ENCODE results near the gene S100PBP. TPM values are rescaled to one million over a fixed set of nuclear protein-coding genes. Genes with fewer than 3 reads are reported as not detected.

The S100PBP gene
- total and polyA plus RNA-seq, 2 of the 13 experiments (the other 11 are each of a cell fraction or from before 2014, with no cell fraction given) = 20.4 to 26.1 TPM

DNA sequence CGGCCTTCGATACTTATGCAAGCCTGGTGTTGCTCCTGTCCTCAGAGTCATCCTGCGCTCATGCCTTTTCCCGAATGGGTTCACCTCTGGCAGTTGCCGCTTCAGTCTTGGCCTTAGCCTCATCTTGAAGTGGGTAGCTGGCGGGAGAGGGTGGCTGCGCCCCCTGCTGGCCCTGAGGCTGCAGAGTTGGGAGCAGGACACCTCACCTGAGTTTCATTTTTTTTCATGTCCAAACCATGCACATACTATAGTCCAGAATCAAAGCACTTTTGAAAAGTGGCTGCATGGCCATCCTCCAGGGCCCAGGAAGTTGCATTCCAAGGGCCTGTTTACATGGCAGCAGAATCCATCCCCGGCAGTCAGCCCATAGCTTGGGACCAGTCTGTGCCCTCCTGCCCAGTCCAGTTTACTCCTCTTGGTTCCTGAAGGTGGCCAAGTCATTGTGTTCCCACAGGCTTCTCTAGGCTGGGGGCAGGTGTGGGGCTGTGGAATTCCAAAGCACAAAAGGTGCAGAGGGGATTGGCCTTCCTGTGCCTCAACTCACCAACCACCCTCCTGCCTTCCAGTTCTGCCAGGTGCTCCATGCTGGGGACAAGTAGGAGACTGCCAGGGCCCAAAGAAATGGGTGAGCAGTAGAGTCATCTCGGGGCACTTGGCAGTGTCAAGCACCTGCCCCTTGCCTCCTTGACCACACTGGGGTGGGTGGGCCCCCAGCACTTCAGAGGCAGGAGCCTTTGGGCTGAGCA is 44.3 kb upstream of the S100PBP start (continued):
- no peak for TF ChIP-seq MED13 (CRISPR knock-in tag; IDR thresholded peaks at IDR 0.05)
- peak; percentile 93 for TF ChIP-seq RAD21 (CRISPR knock-in tag; IDR thresholded peaks at IDR 0.05)
- TF ChIP-seq, protein P1, sequence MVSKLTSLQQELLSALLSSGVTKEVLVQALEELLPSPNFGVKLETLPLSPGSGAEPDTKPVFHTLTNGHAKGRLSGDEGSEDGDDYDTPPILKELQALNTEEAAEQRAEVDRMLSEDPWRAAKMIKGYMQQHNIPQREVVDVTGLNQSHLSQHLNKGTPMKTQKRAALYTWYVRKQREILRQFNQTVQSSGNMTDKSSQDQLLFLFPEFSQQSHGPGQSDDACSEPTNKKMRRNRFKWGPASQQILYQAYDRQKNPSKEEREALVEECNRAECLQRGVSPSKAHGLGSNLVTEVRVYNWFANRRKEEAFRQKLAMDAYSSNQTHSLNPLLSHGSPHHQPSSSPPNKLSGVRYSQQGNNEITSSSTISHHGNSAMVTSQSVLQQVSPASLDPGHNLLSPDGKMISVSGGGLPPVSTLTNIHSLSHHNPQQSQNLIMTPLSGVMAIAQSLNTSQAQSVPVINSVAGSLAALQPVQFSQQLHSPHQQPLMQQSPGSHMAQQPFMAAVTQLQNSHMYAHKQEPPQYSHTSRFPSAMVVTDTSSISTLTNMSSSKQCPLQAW (CRISPR knock-in tag; IDR thresholded peaks at IDR 0.05) = 0 out of 2 replicates have a peak, but pooled peaks have one; percentile 6
- TF ChIP-seq, protein P2, sequence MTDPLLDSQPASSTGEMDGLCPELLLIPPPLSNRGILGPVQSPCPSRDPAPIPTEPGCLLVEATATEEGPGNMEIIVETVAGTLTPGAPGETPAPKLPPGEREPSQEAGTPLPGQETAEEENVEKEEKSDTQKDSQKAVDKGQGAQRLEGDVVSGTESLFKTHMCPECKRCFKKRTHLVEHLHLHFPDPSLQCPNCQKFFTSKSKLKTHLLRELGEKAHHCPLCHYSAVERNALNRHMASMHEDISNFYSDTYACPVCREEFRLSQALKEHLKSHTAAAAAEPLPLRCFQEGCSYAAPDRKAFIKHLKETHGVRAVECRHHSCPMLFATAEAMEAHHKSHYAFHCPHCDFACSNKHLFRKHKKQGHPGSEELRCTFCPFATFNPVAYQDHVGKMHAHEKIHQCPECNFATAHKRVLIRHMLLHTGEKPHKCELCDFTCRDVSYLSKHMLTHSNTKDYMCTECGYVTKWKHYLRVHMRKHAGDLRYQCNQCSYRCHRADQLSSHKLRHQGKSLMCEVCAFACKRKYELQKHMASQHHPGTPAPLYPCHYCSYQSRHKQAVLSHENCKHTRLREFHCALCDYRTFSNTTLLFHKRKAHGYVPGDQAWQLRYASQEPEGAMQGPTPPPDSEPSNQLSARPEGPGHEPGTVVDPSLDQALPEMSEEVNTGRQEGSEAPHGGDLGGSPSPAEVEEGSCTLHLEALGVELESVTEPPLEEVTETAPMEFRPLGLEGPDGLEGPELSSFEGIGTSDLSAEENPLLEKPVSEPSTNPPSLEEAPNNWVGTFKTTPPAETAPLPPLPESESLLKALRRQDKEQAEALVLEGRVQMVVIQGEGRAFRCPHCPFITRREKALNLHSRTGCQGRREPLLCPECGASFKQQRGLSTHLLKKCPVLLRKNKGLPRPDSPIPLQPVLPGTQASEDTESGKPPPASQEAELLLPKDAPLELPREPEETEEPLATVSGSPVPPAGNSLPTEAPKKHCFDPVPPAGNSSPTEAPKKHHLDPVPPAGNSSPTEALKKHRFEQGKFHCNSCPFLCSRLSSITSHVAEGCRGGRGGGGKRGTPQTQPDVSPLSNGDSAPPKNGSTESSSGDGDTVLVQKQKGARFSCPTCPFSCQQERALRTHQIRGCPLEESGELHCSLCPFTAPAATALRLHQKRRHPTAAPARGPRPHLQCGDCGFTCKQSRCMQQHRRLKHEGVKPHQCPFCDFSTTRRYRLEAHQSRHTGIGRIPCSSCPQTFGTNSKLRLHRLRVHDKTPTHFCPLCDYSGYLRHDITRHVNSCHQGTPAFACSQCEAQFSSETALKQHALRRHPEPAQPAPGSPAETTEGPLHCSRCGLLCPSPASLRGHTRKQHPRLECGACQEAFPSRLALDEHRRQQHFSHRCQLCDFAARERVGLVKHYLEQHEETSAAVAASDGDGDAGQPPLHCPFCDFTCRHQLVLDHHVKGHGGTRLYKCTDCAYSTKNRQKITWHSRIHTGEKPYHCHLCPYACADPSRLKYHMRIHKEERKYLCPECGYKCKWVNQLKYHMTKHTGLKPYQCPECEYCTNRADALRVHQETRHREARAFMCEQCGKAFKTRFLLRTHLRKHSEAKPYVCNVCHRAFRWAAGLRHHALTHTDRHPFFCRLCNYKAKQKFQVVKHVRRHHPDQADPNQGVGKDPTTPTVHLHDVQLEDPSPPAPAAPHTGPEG (CRISPR knock-in tag; IDR thresholded peaks at IDR 0.05) = no peak
- no peak for TF ChIP-seq FOXK1 (CRISPR knock-in tag; IDR thresholded peaks at IDR 0.05; ENCODE audit: borderline replicate concordance, low read depth)
- TF ChIP-seq, protein P3, sequence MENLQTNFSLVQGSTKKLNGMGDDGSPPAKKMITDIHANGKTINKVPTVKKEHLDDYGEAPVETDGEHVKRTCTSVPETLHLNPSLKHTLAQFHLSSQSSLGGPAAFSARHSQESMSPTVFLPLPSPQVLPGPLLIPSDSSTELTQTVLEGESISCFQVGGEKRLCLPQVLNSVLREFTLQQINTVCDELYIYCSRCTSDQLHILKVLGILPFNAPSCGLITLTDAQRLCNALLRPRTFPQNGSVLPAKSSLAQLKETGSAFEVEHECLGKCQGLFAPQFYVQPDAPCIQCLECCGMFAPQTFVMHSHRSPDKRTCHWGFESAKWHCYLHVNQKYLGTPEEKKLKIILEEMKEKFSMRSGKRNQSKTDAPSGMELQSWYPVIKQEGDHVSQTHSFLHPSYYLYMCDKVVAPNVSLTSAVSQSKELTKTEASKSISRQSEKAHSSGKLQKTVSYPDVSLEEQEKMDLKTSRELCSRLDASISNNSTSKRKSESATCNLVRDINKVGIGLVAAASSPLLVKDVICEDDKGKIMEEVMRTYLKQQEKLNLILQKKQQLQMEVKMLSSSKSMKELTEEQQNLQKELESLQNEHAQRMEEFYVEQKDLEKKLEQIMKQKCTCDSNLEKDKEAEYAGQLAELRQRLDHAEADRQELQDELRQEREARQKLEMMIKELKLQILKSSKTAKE (CRISPR knock-in tag; IDR thresholded peaks at IDR 0.05; ENCODE audit: borderline replicate concordance) = no peak
- no peak for TF ChIP-seq TOE1 (CRISPR knock-in tag; IDR thresholded peaks at IDR 0.05)
- no peak for TF ChIP-seq SP5 (CRISPR knock-in tag; IDR thresholded peaks at IDR 0.05; ENCODE audit: borderline replicate concordance, low read depth)
- TF ChIP-seq, protein P4, sequence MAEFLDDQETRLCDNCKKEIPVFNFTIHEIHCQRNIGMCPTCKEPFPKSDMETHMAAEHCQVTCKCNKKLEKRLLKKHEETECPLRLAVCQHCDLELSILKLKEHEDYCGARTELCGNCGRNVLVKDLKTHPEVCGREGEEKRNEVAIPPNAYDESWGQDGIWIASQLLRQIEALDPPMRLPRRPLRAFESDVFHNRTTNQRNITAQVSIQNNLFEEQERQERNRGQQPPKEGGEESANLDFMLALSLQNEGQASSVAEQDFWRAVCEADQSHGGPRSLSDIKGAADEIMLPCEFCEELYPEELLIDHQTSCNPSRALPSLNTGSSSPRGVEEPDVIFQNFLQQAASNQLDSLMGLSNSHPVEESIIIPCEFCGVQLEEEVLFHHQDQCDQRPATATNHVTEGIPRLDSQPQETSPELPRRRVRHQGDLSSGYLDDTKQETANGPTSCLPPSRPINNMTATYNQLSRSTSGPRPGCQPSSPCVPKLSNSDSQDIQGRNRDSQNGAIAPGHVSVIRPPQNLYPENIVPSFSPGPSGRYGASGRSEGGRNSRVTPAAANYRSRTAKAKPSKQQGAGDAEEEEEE (CRISPR knock-in tag; IDR thresholded peaks at IDR 0.05; ENCODE audit: borderline replicate concordance) = no peak
- TF ChIP-seq ZFAT (CRISPR knock-in tag; conservative IDR thresholded peaks at IDR 0.05) = no peak
- TF ChIP-seq, protein P5, sequence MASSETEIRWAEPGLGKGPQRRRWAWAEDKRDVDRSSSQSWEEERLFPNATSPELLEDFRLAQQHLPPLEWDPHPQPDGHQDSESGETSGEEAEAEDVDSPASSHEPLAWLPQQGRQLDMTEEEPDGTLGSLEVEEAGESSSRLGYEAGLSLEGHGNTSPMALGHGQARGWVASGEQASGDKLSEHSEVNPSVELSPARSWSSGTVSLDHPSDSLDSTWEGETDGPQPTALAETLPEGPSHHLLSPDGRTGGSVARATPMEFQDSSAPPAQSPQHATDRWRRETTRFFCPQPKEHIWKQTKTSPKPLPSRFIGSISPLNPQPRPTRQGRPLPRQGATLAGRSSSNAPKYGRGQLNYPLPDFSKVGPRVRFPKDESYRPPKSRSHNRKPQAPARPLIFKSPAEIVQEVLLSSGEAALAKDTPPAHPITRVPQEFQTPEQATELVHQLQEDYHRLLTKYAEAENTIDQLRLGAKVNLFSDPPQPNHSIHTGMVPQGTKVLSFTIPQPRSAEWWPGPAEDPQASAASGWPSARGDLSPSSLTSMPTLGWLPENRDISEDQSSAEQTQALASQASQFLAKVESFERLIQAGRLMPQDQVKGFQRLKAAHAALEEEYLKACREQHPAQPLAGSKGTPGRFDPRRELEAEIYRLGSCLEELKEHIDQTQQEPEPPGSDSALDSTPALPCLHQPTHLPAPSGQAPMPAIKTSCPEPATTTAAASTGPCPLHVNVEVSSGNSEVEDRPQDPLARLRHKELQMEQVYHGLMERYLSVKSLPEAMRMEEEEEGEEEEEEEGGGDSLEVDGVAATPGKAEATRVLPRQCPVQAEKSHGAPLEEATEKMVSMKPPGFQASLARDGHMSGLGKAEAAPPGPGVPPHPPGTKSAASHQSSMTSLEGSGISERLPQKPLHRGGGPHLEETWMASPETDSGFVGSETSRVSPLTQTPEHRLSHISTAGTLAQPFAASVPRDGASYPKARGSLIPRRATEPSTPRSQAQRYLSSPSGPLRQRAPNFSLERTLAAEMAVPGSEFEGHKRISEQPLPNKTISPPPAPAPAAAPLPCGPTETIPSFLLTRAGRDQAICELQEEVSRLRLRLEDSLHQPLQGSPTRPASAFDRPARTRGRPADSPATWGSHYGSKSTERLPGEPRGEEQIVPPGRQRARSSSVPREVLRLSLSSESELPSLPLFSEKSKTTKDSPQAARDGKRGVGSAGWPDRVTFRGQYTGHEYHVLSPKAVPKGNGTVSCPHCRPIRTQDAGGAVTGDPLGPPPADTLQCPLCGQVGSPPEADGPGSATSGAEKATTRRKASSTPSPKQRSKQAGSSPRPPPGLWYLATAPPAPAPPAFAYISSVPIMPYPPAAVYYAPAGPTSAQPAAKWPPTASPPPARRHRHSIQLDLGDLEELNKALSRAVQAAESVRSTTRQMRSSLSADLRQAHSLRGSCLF (CRISPR knock-in tag; IDR thresholded peaks at IDR 0.05; ENCODE audit: borderline replicate concordance) = no peak
